CD4-positive, CD25-positive, alpha-beta regulatory T cell (primary cell): ENCODE results near the gene TUBAL3. TPM values are rescaled to one million over a fixed set of nuclear protein-coding genes. Genes with fewer than 3 reads are reported as not detected.
"Not testable (repeated sequence)": the region's sequence is repeated elsewhere in the genome, so short reads cannot be mapped to it uniquely, and the experiment has no call there.

ENCODE experiments used
- ATAC-seq, 2 donors: fragments of 150-1000 bp; cut with Tn5 transposase; one replicate each; pipeline ENCODE4 v1.10.0; 2021; ENCODE audit warnings: low read depth in 2 of 2, moderate number of reproducible peaks in 2 of 2, moderate library complexity in 1 of 2
- DNase-seq, 3 donors: peaks; one replicate each; pipeline versions ENCODE4 v3.0.0 to v3.0.0-alpha.2; 2012 to 2022; ENCODE audit warnings: mixed read lengths in 1 of 3
- H3K27ac ChIP-seq: one replicate; pipeline ENCODE4 v1.7.0; 2013; ENCODE audit warnings: mild to moderate bottlenecking, low read length; ENCODE audit not compliant: insufficient read depth, poor library complexity, severe bottlenecking
- H3K27me3 ChIP-seq: one replicate; pipeline ENCODE4 v1.7.0; 2013; ENCODE audit warnings: low read length; ENCODE audit not compliant: control insufficient read depth, insufficient read depth
- H3K36me3 ChIP-seq: one replicate; pipeline ENCODE4 v1.7.0; 2013; ENCODE audit warnings: mild to moderate bottlenecking, low read length, moderate library complexity; ENCODE audit not compliant: control insufficient read depth, insufficient read depth
- H3K4me1 ChIP-seq: 2 replicates; pipeline ENCODE4 v1.7.0; 2013; ENCODE audit warnings: mild to moderate bottlenecking, low read length; ENCODE audit not compliant: insufficient read depth, control insufficient read depth, poor library complexity, severe bottlenecking
- H3K4me3 ChIP-seq: one replicate; pipeline ENCODE4 v1.7.0; 2013; ENCODE audit warnings: low read depth, mild to moderate bottlenecking, low read length, moderate library complexity
- H3K9me3 ChIP-seq, 2 experiments: 1 replicate in 1 of 2; 2 replicates in 1 of 2; pipeline ENCODE4 v1.7.0; 2013; ENCODE audit warnings: low read length in 2 of 2, mild to moderate bottlenecking in 1 of 2, moderate library complexity in 1 of 2; ENCODE audit not compliant: control insufficient read depth in 2 of 2
- H3K27ac Mint-ChIP-seq, 3 donors: one replicate each; pipeline ENCODE4 v1.8.0; 2020 to 2022; ENCODE audit warnings: mild to moderate bottlenecking in 3 of 3, mixed read lengths in 3 of 3, moderate library complexity in 2 of 3
- H3K27me3 Mint-ChIP-seq: one replicate; pipeline ENCODE4 v1.8.0; 2022; ENCODE audit warnings: mild to moderate bottlenecking, mixed read lengths
- H3K36me3 Mint-ChIP-seq: one replicate; pipeline ENCODE4 v1.8.0; 2020; ENCODE audit warnings: mixed read lengths
- H3K4me1 Mint-ChIP-seq, 4 donors: one replicate each; pipeline ENCODE4 v1.8.0; 2020 to 2022; ENCODE audit warnings: mixed read lengths in 4 of 4, mild to moderate bottlenecking in 1 of 4
- H3K4me3 Mint-ChIP-seq, 4 donors: one replicate each; pipeline ENCODE4 v1.8.0; 2020 to 2022; ENCODE audit warnings: mild to moderate bottlenecking in 4 of 4, mixed read lengths in 4 of 4, moderate library complexity in 3 of 4
- H3K9me3 Mint-ChIP-seq, 7 donors: one replicate each; pipeline ENCODE4 v1.8.0; 2020 to 2022; ENCODE audit warnings: mixed read lengths in 7 of 7, mild to moderate bottlenecking in 3 of 7, moderate library complexity in 2 of 7
- polyA plus RNA-seq, 4 donors: library from polyadenylated mRNA; unstranded; fragments of 300-500 nt; fragmentation: Illumina TruSeq; gene quantifications; one replicate each; pipeline ENCODE4 v1.2.3, GENCODE V29; 2021
- total RNA-seq: library from RNA; stranded (reverse); gene quantifications from one replicate; pipeline ENCODE4 v1.2.3, GENCODE V29; 2022

The TUBAL3 gene
- total and polyA plus RNA-seq, 5 donors from 2014 or later, result 0.31 TPM; not detected in 4

DNA sequence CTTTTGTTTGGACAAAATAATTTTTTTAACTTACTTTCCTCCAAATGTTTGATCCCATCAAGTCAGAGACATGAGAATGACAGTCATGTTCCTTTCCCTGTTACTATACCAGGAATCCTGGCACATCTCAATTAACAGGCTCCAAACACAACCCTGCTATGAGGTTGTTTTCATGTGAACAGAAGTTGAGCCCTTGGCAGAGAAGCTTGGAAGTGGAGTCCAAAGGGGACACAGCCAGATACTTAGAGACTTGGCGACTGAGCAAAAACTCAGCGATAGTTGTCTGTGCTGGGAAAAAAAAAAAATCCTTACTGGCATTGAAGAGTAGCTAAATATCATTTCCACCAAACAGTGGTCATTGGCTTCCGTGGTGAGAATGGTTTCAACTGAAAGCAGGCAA lies 12.8 kb downstream of the TUBAL3 start:
- no peak overlapping the region for H3K4me3 ChIP-seq
- H3K4me1 ChIP-seq, result no peaks in the 10 kb centered on the region
- peaks cover 25 to 27% of the 10 kb centered on the region in 2 experiments for H3K9me3 ChIP-seq
- H3K9me3 Mint-ChIP-seq, result peaks cover 2 to 36% (median 15%) of the 10 kb centered on the region in 7 donors
- ATAC-seq, result no peak
- H3K27me3 ChIP-seq, result peaks cover 1% of the 10 kb centered on the region
- H3K36me3 Mint-ChIP-seq, result peaks cover 7% of the 10 kb centered on the region
- H3K27me3 Mint-ChIP-seq, result no peaks in the 10 kb centered on the region
- H3K4me1 Mint-ChIP-seq, result no peaks in the 10 kb centered on the region
- DNase-seq, result no peak
- no peak overlapping the region for H3K4me3 Mint-ChIP-seq
- H3K36me3 ChIP-seq, result no peaks in the 10 kb centered on the region
- H3K27ac Mint-ChIP-seq, result no peak overlapping the region
- no peak overlapping the region for H3K27ac ChIP-seq

DNA sequence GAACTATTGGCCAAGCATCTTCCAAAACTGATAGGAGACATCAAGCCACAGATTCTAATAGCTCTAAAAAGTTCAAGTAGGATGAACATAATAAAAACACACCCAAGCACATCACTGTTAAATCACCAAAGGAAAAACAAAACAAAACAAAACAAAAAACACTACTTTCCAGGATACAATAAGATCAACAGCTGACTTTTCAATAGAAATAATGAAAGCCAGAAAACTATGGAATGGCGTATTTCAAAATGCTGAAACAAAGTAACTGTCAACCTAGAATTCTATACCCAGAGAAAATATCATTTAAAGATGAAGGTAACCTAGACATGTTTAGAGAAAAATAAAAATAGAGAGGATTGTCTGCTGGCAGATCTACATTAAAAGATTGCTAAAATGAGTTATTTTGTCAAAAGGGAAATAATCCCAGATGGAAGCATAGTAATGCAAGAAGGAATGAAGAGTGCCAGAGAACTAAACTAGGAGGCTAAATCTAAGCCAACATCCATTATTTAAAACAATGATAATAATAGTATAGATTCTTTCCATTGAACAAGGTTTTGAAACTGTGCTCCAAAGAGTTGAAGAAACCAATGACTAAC lies 13.9 kb downstream of the TUBAL3 start:
- no peak for ATAC-seq
- no peak overlapping the region for H3K4me3 ChIP-seq
- H3K36me3 Mint-ChIP-seq, result peaks cover 7% of the 10 kb centered on the region
- H3K27me3 ChIP-seq, result no peaks in the 10 kb centered on the region
- H3K4me3 Mint-ChIP-seq, result no peak overlapping the region
- H3K4me1 Mint-ChIP-seq, result no peaks in the 10 kb centered on the region
- no peak overlapping the region for H3K27ac Mint-ChIP-seq
- peaks cover 2 to 36% (median 15%) of the 10 kb centered on the region in 7 donors for H3K9me3 Mint-ChIP-seq
- peaks cover 25 to 27% of the 10 kb centered on the region in 2 experiments for H3K9me3 ChIP-seq
- no peak overlapping the region for H3K27ac ChIP-seq
- no peaks in the 10 kb centered on the region for H3K4me1 ChIP-seq
- H3K27me3 Mint-ChIP-seq, result no peaks in the 10 kb centered on the region
- no peaks in the 10 kb centered on the region for H3K36me3 ChIP-seq
- DNase-seq, result no peak

DNA sequence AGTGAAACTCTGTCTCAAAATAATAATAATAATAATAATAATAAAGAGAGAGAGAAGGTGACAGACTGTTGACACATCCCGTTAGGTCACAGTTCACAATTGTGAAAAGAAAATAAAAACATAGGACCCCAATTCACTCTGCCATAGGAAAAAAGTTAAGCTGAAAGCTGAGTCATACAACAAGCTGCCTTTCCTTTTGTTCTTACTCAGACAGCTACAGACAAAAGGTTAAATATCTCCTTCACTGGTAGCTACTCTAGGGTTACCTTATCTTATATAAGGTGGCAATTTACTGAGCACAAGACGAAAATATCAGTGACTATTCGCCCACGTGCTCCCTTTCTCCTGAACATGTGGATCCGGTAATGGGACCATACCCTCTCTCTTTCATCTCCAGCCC lies 17.5 kb downstream of the TUBAL3 start:
- Mint-ChIP-seq H3K36me3 (peaks cover 7% of the 10 kb centered on the region), H3K4me3 (no peak overlapping the region), H3K27me3 (no peaks in the 10 kb centered on the region), H3K27ac (no peak overlapping the region), H3K4me1 (no peaks in the 10 kb centered on the region), H3K9me3 (peaks cover 2 to 33% (median 13%) of the 10 kb centered on the region in 7 donors)
- no peak for DNase-seq
- no peaks in the 10 kb centered on the region for H3K4me1 ChIP-seq
- no peak overlapping the region for H3K4me3 ChIP-seq
- peaks cover 25 to 27% of the 10 kb centered on the region in 2 experiments for H3K9me3 ChIP-seq
- H3K27me3 ChIP-seq, result no peaks in the 10 kb centered on the region
- ATAC-seq, result no peak
- H3K36me3 ChIP-seq, result no peaks in the 10 kb centered on the region
- no peak overlapping the region for H3K27ac ChIP-seq

DNA sequence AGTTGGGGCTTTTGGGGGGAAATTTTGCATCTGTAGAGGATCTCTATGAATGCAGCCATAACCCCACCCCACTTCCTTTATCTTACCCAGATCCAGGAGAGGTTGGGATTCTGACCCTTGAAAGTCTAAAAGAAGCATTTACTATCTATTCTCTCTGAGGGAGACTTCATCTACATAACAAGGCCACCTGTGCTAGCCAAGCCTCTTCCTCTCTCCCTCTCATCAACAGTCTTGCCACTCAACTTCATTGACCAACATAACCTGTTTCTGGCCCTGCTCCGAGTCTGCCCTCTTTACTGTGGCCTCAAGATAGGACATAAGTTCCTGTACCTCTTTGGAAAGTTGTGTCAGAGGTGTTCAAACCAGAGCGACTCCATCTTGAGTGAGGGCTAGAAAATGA lies 19.4 kb downstream of the TUBAL3 start:
- DNase-seq (no peak), ATAC-seq (no peak)
- H3K9me3 Mint-ChIP-seq, result peaks cover 2 to 14% (median 9%) of the 10 kb centered on the region in 7 donors
- no peak overlapping the region for H3K4me3 Mint-ChIP-seq
- Histone ChIP-seq H3K9me3 (peaks cover 9% of the 10 kb centered on the region in 2 experiments), H3K27ac (no peak overlapping the region), H3K4me1 (no peaks in the 10 kb centered on the region), H3K4me3 (no peak overlapping the region), H3K27me3 (no peaks in the 10 kb centered on the region), H3K36me3 (no peaks in the 10 kb centered on the region)
- H3K27me3 Mint-ChIP-seq, result no peaks in the 10 kb centered on the region
- no peak overlapping the region for H3K27ac Mint-ChIP-seq
- H3K4me1 Mint-ChIP-seq, result no peaks in the 10 kb centered on the region
- H3K36me3 Mint-ChIP-seq, result no peaks in the 10 kb centered on the region

DNA sequence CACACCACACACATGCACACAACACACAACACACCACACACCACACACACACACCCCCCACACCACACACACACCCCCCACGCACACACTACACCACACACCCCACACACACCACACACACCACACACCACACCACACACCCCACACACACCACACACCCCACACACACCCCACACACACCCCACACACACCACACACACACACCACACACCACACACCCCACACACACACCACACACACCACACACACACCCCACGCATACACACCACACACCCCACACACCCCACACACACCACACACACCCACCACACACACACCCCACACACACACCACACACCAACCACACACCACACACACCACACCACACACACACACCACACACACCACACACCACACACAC lies 23.4 kb downstream of the TUBAL3 start:
- no peaks in the 10 kb centered on the region for H3K4me1 Mint-ChIP-seq
- H3K4me3 ChIP-seq, result no peak overlapping the region
- no peak overlapping the region for H3K27ac ChIP-seq
- no peaks in the 10 kb centered on the region for H3K36me3 Mint-ChIP-seq
- H3K27me3 ChIP-seq, result no peaks in the 10 kb centered on the region
- peaks cover 0 to 6% (median 0%) of the 10 kb centered on the region in 7 donors for H3K9me3 Mint-ChIP-seq
- H3K4me1 ChIP-seq, result no peaks in the 10 kb centered on the region
- no peak for DNase-seq
- no peak overlapping the region for H3K27ac Mint-ChIP-seq
- H3K36me3 ChIP-seq, result no peaks in the 10 kb centered on the region
- no peak overlapping the region for H3K4me3 Mint-ChIP-seq
- ATAC-seq, result no peak
- H3K9me3 ChIP-seq, result no peaks in the 10 kb centered on the region
- H3K27me3 Mint-ChIP-seq, result no peaks in the 10 kb centered on the region

DNA sequence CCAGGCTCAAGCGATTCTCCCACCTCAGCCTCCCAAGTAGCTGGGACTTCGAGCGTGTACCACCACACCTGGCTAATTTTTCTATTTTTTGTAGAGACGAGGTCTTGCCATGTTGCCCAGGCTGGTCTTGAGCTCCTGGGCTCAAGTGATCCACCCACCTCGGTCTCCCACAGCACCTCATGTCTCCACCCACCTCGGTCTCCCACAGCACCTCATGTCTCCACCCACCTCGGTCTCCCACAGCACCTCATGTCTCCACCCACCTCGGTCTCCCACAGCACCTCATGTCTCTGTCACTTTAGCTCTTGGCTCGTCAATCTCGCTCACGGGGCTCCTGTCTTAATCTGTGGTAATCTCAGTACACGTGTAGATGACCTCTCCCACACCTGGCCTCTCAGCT lies 24.2 kb downstream of the TUBAL3 start:
- not testable (repeated sequence) for H3K27ac ChIP-seq, H3K4me3 ChIP-seq, H3K9me3 ChIP-seq, H3K9me3 Mint-ChIP-seq, DNase-seq, H3K4me3 Mint-ChIP-seq, H3K4me1 ChIP-seq, H3K36me3 Mint-ChIP-seq, H3K27ac Mint-ChIP-seq, H3K27me3 ChIP-seq, ATAC-seq, H3K36me3 ChIP-seq, H3K27me3 Mint-ChIP-seq, H3K4me1 Mint-ChIP-seq

DNA sequence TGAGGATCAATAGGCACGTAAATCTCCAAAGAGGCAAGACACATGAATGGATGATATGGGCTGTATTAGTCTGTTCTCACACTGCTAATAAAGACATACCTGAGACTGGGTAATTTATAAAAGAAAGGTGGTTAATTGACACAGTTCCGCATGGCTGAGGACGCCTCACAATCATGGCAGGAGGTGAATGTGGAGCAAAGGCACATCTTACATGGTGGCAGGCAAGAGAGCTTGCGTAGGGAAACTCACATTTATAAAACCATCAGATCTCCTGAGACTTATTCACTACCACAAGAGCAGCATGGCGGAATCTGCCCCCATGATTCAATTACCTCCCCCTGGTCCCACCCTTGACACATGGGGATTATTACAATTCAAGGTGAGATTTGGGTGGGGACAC lies 25.4 kb downstream of the TUBAL3 start:
- H3K4me1 Mint-ChIP-seq, H3K27me3 ChIP-seq, ATAC-seq, H3K4me3 Mint-ChIP-seq, H3K9me3 Mint-ChIP-seq, DNase-seq, H3K4me1 ChIP-seq, H3K27me3 Mint-ChIP-seq, H3K36me3 ChIP-seq, H3K27ac Mint-ChIP-seq, H3K4me3 ChIP-seq, H3K27ac ChIP-seq, H3K36me3 Mint-ChIP-seq, H3K9me3 ChIP-seq: not testable (repeated sequence)

DNA sequence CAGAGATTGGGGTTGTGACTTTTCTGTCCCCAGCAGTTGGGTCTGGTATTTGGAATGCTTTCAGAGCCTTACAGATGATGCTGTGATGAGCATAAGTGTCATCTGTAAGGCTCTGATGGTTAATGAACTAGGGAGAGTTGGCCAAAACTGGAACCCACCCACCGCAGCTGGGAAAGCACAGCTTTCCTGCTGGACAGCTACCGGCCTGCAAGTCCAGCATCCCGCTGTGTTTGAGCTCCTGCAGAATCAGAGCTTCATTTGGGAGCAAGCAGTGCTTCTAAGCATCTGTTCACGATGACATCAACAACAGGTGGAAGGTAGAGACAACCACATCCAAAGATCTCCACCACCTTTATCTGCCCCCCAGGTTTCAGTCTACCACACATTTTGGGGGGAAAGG lies 28.2 kb downstream of the TUBAL3 start:
- H3K27ac ChIP-seq, result no peak overlapping the region
- ATAC-seq, result no peak
- H3K36me3 Mint-ChIP-seq, result no peaks in the 10 kb centered on the region
- no peaks in the 10 kb centered on the region for H3K27me3 ChIP-seq
- no peak for DNase-seq
- H3K4me1 Mint-ChIP-seq, result no peaks in the 10 kb centered on the region
- H3K4me3 ChIP-seq, result no peak overlapping the region
- H3K27ac Mint-ChIP-seq, result no peak overlapping the region
- no peak overlapping the region for H3K4me3 Mint-ChIP-seq
- H3K9me3 Mint-ChIP-seq, result peaks cover 0 to 6% (median 2%) of the 10 kb centered on the region in 7 donors
- H3K4me1 ChIP-seq, result no peaks in the 10 kb centered on the region
- H3K27me3 Mint-ChIP-seq, result peaks cover 6% of the 10 kb centered on the region
- no peaks in the 10 kb centered on the region for H3K36me3 ChIP-seq
- H3K9me3 ChIP-seq, result no peaks in the 10 kb centered on the region
